ENCODE results near the gene MAMDC2. TPM values are rescaled to one million over a fixed set of nuclear protein-coding genes. Genes with fewer than 3 reads are reported as not detected.

The MAMDC2 gene
- total RNA-seq, 1 experiment from 2014 or later = 2.7 TPM

- H3K9me2 ChIP-seq (ENCODE audit: insufficient read depth) = no peaks in the 10 kb centered on the region
- TF ChIP-seq CTCF (conservative IDR thresholded peaks at IDR 0.05) (no peak), EZH2 (IDR thresholded peaks at IDR 0.05; ENCODE audit: low read depth) (no peak)
- ChIA-PET CTCF (no interaction called here), POLR2A (ENCODE audit: unreplicated experiment) (no interaction called here)
- H3K36me3 ChIP-seq (ENCODE audit: low read depth) = no peaks in the 10 kb centered on the region
- H3F3A ChIP-seq (ENCODE audit: insufficient read depth, low read depth) = no peaks in the 10 kb centered on the region
- H3K27me3 ChIP-seq (ENCODE audit: insufficient read depth, low read depth) = no peaks in the 10 kb centered on the region
- no peaks in the 10 kb centered on the region; the same call in 1 of the 2 replicates for H4K20me1 ChIP-seq (ENCODE audit: insufficient read depth)
- H3K4me2 ChIP-seq = no peak overlapping the region
- no peak overlapping the region for H3K4me3 ChIP-seq
- H3K4me1 ChIP-seq (replicated peaks; ENCODE audit: insufficient read depth) = no peaks in the 10 kb centered on the region
- H3K79me2 ChIP-seq (ENCODE audit: low read depth) = no peaks in the 10 kb centered on the region
- DNase-seq = no peak
- intact Hi-C loops (cut with micrococcal nuclease; ENCODE audit: unreplicated experiment) = no loop called here
- no peak overlapping the region for H2AFZ ChIP-seq
- no peak overlapping the region for H3K27ac ChIP-seq
- no peaks in the 10 kb centered on the region for H3K9me3 ChIP-seq (ENCODE audit: insufficient read depth, low read depth)
- BruUV-seq (replicated peaks) = no TSS peak
Observed at GRCh38 chr9:70003901-70004714, 39.5 kb upstream of the MAMDC2 start.

- intact Hi-C loops (cut with micrococcal nuclease; ENCODE audit: unreplicated experiment) = no loop called here
- Histone ChIP-seq H2AFZ (no peak overlapping the region), H3K4me1 (replicated peaks; ENCODE audit: insufficient read depth) (no peaks in the 10 kb centered on the region), H3K9me2 (ENCODE audit: insufficient read depth) (no peaks in the 10 kb centered on the region; the same call in 1 of the 2 replicates), H3K4me3 (no peak overlapping the region), H3K4me2 (no peak overlapping the region), H3K9me3 (ENCODE audit: insufficient read depth, low read depth) (no peaks in the 10 kb centered on the region), H3K79me2 (ENCODE audit: low read depth) (no peaks in the 10 kb centered on the region), H3K27me3 (ENCODE audit: insufficient read depth, low read depth) (no peaks in the 10 kb centered on the region), H4K20me1 (ENCODE audit: insufficient read depth) (no peaks in the 10 kb centered on the region; the same call in 1 of the 2 replicates), H3F3A (ENCODE audit: insufficient read depth, low read depth) (no peaks in the 10 kb centered on the region), H3K27ac (no peak overlapping the region), H3K36me3 (ENCODE audit: low read depth) (no peaks in the 10 kb centered on the region)
- no peak for DNase-seq
- CTCF ChIA-PET = no interaction called here
- BruUV-seq (replicated peaks) = no TSS peak
- POLR2A ChIA-PET (ENCODE audit: unreplicated experiment) = no interaction called here
- no peak for TF ChIP-seq CTCF (conservative IDR thresholded peaks at IDR 0.05)
- no peak for TF ChIP-seq EZH2 (IDR thresholded peaks at IDR 0.05; ENCODE audit: low read depth)
Observed at GRCh38 chr9:70006306-70006705, 37.3 kb upstream of the MAMDC2 start.

DNA sequence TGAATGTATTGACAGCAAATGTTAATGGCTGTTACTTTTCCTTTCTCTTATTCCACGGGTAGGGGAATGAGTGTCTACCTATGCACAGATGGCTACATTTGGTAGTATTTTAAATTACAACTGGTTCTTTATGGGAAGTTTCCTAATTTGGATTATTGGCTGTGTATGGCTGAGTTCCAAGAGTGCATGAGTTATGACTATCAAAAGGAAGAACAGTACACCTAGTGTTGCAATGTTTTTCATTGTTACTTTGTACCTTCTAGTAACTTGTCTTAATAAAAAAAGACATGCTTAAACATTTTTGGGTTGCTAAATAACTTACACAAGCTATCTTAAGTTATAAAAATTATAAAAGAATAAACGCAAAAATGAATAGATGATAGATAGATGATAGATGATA lies 35.8 kb upstream of the MAMDC2 start:
- H3K36me3 ChIP-seq (ENCODE audit: low read depth) = no peaks in the 10 kb centered on the region
- H3K4me1 ChIP-seq (replicated peaks; ENCODE audit: insufficient read depth) = peaks cover 11% of the 10 kb centered on the region
- TF ChIP-seq EZH2 (IDR thresholded peaks at IDR 0.05; ENCODE audit: low read depth) (no peak), CTCF (conservative IDR thresholded peaks at IDR 0.05) (no peak)
- POLR2A ChIA-PET (ENCODE audit: unreplicated experiment) = no interaction called here
- H3F3A ChIP-seq (ENCODE audit: insufficient read depth, low read depth) = 0 out of 2 replicates have a peak, but pooled peaks cover under 1% of the 10 kb centered on the region
- H3K9me3 ChIP-seq (ENCODE audit: insufficient read depth, low read depth) = no peaks in the 10 kb centered on the region
- no TSS peak for BruUV-seq (replicated peaks)
- intact Hi-C loops (cut with micrococcal nuclease; ENCODE audit: unreplicated experiment) = no loop called here
- H3K4me3 ChIP-seq = no peak overlapping the region
- no peaks in the 10 kb centered on the region; the same call in 1 of the 2 replicates for H4K20me1 ChIP-seq (ENCODE audit: insufficient read depth)
- DNase-seq = no peak
- H3K27me3 ChIP-seq (ENCODE audit: insufficient read depth, low read depth) = no peaks in the 10 kb centered on the region
- H3K4me2 ChIP-seq = no peak overlapping the region
- CTCF ChIA-PET = no interaction called here
- no peaks in the 10 kb centered on the region for H3K79me2 ChIP-seq (ENCODE audit: low read depth)
- no peaks in the 10 kb centered on the region; the same call in 1 of the 2 replicates for H3K9me2 ChIP-seq (ENCODE audit: insufficient read depth)
- no peak overlapping the region for H3K27ac ChIP-seq
- no peak overlapping the region for H2AFZ ChIP-seq

Measured in PC-9 (cell line).